Middle frontal gyrus (tissue), 1 donor: Measurements from ENCODE around the gene ANAPC2.

ENCODE experiments used
- DNase-seq: peaks from one replicate; pipeline ENCODE4 v3.0.0-alpha.2; 2015; ENCODE audit warnings: low spot score; ENCODE audit errors: extremely low spot score

ANAPC2 gene

DNA sequence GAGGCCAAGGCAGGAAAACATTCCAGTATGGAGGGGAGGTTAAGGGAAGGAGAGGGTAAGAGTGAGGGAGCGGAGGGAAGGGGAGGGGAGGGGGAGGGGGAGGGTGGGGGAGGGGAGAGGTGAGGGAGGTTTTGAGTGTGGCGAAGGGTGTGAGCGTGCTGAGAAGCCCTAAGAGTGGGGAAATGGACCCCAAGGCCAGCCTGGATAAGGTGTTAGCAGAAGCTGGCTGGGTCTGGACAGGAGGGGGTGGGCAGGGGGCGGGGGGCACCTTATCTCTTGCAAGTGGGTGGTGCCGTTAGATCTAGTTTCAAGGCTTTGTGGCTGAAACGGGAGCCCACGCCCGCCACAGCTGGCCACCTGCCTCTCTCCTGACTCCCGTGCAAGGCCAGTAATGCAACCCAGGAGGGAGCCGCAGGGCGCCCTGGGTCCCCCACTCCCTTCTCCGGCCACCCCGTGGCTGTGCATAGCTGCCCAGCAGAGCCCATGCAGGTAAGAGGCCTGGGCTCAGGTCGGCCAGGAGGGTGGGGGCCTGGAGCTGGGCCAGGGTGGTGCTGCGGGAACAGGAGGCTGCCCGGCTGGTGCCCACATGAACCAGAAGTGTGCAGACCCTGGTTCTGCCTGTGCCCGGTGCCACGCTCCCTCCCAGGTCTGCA lies 39.6 kb upstream of the ANAPC2 start:
- no peak for DNase-seq

DNA sequence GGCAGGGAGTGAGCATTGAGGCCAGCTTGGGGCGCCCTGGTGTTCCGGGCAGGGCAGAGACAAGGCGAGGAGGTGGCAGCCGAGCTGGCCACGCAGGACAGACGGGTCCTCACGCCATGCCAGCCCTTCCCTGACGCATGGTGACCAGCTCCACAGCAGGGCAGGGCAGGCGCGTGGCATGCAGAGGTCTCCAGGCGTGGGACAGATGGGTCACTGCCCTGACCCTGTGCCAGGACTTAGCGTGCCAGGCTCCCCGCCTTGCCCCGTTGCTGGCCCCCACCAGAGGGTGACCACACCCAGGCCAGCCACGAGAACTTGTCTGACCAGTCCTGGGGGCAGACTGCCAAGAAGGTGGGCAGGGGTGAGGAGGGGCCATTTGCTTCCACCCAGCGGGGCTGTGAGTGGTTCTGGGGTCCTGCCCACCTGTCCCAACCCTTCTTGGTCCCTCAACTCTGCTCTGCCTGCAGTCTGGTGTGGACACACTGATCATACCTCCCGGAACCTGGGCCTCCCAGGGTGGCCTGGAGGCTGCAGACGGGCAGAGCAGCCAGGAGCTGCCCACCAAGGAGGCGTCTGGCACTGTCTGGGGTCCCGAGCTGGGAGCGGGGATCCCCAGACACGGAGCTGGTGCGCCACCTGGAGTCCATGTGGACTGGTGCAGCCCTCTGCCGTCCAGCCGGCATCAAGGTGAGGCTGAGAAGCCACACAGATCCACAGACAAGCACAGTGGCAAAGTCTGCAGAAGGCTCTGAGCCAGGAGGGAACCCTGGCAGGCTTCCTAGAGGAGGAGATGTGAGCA lies 38.9 kb upstream of the ANAPC2 start, which contains the start of gene RNF224:
RNF224 (plus strand) TSS at position 449 of the 799 bp plus-strand sequence. CDS start 834 bp downstream, outside the sequence.
- DNase-seq: peak; percentile 20

DNA sequence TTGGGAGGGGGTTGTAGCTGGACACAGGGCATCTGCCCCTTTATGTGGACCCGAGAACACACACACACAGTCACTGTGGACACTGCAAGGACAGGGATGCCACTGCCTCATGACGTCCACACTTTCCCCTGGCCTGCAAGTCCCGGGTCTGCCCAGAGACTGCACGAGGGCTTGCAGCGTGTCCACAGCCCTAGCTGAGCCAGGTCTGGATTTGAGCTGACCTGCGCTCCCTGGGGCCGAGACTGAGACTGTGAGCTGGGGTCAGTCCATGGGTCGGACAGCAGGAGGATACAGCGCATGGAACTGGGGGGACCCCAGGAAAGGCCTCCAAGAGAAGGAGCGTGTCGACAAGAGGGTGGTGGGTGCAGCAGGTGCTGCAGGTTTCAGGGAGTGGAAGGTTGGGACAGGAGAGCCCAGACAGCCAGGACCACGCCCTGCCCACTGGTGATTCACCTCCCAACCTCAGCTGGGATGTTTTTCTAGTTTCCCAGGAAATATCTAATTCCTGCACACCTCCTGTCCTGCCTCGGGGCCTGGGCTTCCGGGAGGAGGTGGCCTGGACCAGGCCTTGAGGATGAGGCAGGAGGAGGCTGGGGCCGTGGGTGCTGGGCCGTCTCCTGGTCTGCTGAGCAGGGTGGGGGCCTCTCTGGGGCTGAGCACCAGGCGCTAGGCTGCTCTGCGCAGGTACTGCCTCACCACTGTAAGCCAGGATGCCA lies 38.1 kb upstream of the ANAPC2 start:
- no peak for DNase-seq

DNA sequence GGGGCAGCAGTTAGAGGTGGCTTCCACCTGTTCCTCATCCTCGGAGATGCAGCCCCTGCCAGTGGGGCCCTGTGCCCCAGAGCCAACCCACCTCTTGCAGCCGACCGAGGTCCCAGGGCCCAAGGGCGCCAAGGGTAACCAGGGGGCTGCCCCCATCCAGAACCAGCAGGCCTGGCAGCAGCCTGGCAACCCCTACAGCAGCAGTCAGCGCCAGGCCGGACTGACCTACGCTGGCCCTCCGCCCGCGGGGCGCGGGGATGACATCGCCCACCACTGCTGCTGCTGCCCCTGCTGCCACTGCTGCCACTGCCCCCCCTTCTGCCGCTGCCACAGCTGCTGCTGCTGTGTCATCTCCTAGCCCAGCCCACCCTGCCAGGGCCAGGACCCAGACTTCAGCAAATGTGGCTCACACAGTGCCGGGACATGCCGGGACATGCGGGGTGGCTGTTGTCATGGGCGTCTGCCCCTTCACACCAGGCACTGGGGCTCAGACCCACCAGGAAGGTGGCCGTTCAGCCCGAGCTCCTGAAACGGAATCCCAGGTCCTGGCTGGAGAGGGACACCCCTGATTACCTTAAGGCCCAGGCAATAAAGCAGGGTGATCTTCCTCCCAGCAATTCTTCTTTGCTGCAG lies 37.5 kb upstream of the ANAPC2 start:
- no peak for DNase-seq

DNA sequence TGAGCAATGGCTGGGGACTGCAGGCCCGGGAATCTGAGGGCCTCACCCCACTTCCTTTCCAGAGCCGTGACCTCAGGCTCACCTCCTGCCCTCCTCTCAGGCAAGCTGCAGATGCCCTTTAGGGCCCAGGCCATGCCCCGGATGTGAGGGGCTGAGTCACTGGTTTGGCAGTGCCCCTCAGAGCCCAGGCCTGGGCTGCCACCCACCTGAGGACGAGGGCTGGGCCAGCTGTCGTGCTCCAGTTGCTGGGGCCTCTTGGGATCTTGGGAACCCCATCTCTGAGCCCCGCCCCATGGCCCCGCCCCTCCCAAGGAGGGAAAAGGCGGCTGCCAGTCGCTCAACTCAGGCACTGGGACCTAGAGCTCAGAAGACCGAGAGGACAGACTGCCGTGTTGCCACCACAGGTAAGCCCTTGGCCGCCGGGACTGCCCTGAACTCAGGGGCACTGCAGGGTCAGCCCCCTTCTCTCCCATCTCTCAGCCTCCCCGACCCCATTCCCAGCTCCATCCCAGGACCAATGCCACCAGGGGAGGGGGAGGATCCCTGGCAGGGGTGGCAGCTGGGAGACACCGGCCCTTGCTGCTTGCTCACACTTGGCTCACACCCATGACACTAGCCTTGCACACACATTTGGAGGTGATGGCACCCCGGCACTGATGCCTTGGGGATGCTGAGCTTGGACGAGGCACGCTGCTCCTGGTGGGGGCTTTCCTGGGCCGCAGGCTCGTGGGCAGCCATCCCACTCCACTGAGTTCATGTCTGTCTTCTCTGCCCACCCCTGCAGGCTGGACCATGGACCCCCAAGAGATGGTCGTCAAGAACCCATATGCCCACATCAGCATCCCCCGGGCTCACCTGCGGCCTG lies 36.7 kb upstream of the ANAPC2 start, which contains the start of gene CYSRT1:
CYSRT1 (plus strand) TSS at position 345 of the 865 bp plus-strand sequence; CDS start at position 793, 448 bp downstream.
- no peak for DNase-seq

DNA sequence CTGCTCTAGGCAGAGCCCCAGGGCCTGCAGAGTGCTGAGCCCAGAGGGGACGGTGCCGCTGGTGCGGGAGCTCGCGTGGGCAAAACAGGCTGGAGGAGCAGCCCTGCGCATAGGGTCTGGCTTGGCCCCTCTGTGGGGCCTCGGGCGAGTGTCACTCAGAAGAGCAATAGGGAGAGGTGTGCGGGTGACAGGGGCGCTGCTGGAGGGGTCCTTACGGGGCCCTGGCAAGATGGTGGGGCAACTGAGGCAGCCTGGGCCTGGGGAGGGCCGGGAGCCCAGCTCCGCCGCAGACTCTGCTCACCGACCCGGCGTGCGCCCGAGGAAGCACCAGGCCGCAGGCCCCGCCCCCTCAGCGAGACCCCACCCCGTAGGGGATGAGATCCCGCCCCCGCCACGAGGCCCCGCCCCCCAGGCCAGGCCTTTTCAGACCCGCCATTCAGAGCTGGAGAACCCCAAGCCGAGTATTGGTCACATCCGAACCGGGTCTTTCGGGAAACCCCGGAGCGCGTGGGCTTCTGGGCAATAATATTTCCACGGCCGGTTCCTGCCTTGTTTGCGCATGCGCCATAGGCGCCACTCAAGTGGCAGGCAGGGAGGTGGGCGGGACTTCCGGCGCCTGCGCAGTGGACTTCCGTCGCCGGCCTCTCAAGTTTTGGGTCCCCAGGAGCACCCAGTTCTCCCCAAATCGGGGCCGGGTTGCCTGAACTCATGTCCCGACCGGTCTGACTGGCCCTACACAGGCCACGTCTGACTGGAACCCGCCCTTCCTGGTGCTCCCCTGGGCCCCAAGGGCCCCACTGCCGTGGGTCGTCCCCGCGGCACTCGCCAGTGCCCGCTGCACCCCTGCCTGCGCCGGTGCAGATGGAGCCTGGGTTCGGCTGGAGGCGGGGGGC lies 35.0 kb upstream of the ANAPC2 start:
- DNase-seq: peak; percentile 93

DNA sequence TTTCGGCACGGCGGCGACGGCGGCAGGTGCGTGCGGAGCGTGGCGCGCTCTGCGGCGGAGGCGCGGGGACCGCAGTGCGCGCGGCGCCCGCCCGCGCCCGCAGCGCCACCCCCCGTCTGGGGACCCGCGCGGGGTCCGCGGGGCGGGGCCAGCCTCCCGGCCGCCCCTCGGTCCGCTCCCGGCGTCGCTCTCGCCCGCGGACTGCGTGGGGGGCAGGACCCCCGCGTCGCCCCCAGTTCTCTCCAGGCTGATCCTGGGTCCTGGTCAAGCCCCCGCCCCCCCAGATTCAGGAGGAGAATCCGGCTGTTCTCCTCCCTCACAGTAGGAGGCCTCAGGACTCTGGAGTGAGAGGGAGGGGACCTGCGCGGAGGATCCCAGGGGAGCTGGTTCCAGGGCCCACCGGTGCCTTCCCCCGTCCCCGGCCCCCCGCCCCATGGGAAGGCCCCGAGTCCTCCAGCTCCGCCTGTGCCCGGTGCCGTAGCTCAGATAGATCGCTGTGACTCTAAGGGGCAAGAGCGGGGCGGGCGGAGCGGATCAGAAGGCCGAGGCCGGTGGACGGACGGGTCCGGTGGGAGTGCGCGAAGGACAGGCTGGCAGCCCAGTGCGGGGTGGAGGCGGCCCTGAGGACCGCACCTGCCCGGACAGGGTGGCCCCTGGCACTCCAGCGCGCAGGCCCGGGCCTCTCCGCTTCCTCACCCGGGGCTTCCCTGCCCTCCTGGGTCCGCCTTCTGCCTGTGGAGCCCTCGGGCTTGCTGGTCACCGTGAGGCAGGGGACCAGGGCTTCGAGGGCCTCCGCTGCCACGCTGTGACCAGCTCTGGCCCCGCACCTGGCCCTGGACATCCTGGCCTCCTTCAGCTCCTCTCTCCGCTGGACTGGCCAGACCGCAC lies 34.1 kb upstream of the ANAPC2 start, which contains the start of gene RNF208:
RNF208 (minus strand) TSS at position 51 of the 888 bp plus-strand sequence. CDS start 1,028 bp downstream, outside the sequence.
- no peak for DNase-seq

DNA sequence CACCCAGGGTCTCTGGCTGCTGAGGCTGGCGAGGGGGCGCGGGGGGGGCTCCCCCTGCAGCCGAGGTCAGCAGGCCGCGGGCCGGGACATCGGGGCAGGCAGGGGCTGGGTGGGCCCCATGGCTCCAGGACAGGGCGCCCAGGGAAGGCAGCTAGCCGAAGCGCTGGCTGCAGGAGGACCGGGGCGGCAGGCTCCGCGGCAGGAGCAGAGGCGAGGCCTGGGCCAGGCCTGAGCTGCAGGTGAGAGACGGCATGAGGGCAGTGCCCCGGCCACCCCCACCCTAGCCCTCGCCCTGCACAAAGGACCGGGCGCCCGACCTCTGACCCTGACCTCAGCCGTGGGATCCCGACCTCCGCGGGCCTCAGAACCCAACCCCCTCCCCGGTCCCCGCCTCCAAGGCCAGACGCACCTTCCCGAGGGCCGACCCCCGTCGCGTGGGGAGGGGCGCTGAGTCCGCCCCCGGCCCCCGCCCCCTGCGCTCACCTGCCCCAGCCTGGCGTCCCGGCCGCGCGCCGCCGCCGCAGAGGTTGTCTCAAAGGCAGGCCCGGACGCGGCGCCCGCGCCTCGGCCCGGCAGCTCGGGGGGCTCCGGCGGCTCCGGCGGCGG lies 33.2 kb upstream of the ANAPC2 start:
- DNase-seq: no peak

DNA sequence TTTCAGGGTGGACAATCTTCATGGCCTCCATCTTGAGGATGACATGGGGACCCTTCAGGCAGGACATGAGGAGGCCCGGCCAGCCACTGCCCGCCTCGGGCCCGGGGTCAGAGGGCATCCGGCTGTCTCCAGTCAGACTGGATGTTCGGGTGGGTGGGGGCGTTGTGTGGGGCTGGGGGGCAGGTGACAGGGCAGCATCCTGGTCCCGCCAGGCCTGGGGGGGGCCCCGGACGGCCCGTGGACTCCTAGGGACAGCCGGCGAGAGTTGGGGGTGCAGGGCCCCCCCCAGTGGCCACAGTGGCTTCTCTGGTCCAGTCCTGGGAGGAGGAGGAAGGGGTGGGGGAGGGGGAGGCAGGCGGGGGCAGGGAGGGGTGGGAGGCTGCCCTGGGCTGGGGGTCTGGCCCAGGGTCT lies 32.7 kb upstream of the ANAPC2 start:
- DNase-seq: no peak

DNA sequence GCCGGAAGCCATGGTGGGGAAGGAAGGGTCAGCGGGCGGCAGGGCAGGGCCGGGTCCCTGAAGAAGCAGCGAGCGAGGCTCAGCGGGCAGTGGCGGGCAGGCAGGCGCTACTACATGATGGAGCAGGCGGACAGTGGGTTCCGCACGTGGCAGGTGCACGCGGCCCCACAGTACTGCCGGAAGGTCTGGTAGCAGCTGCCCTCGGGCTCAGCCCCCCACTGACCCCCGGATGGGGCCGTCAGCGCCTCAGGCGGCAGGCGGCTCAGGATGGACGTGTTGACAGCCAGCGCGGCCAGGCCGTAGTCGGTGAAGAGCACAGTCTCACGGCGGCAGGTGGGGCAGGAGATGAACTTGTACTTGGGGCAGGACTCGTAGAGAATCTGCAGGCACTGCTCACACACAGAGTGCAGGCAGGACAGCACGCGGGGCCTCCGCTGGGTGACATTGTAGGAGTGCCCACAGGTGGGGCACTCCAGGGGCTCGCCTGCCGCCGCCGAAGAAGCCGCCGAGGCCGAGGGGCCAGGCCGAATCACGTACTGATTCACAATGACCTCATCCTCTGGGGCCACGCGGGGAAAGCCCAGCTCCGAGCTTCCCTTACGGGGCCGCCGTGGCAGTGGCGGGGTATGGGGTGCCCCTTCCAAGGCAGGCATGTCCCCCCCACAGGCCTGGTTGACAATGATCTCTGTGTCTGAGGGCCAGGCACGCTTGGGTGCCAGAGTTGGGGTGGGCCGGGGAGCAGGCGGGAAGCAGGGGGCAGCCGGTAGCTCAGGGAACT lies 32.1 kb upstream of the ANAPC2 start:
- no peak for DNase-seq

DNA sequence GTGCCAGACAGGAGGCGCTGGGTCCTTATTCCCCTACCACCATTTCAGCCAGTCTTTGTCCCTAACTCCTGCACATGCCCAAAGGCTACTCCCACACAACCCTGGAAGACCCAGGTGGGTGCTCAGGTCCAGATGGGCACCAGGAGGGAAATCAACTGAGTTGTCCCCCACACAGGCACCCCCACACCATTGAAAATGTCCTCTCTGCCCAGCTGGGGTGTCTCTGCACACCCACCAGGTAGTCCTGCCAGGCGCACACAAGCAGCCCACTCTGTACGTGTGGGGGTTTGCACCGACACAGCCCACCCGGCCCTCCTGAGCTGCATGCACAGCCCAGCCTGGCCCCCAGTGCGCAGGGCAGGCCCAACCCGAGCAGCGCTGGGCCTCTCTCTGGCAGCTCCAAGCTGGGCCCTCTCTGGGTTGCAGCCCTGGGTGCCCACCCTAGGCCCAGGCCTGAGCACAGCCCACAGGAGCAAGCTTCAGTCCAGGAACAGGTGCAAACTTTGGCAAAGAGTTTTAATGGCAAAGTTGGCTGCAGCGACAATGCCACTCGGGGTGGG lies 31.5 kb upstream of the ANAPC2 start:
- DNase-seq: no peak

DNA sequence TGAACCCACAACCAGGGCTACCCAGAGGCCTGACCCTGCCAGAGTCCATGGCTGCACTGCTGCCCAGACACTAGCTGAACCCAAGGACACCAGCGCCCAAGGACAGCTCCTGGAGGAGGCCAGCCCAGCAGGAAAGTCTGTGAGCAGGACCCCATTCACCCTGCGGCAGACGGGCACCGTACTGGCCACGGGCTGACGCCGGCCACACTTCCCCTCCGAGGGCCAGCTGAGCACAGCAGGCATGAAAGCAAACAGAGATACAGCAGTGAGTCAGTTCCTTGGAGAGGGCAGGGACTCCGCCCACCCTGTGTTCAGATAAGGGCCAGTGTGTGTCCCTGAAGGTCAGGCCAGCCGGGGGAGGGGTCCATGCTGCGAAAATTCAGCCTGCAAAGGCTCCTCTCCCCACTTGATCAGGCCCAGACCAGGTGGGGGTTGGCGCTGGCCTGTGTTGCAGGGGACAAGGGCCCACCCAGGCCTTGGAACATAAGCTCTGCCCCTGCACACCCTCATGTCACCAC lies 30.5 kb upstream of the ANAPC2 start:
- DNase-seq: no peak

DNA sequence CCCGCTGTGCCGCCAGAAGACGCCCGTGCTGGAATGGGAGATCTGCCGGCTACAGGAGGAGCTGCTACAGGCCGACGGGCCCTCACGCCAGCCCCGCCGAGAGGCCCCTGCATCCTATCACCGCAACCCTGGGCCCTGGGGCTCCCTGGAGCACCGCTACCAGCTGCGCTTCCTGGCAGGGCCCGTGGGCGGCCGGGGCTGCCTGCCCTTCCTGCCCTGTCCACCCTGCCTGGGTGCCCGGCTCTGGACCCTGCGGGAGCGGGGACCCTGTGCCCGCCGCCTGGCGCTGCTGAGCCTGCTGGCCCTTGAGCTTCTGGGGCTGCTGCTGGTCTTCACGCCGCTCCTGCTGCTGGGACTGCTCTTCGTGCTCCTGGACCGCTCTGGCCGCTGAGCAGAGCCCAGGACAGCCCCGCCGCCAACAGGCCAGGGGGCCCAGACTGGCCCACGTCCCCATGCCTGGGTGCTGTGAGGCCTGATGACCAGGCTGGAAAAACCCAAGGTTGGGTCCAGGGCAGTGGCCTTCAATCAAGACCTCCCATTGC lies 29.9 kb upstream of the ANAPC2 start:
- DNase-seq: no peak

DNA sequence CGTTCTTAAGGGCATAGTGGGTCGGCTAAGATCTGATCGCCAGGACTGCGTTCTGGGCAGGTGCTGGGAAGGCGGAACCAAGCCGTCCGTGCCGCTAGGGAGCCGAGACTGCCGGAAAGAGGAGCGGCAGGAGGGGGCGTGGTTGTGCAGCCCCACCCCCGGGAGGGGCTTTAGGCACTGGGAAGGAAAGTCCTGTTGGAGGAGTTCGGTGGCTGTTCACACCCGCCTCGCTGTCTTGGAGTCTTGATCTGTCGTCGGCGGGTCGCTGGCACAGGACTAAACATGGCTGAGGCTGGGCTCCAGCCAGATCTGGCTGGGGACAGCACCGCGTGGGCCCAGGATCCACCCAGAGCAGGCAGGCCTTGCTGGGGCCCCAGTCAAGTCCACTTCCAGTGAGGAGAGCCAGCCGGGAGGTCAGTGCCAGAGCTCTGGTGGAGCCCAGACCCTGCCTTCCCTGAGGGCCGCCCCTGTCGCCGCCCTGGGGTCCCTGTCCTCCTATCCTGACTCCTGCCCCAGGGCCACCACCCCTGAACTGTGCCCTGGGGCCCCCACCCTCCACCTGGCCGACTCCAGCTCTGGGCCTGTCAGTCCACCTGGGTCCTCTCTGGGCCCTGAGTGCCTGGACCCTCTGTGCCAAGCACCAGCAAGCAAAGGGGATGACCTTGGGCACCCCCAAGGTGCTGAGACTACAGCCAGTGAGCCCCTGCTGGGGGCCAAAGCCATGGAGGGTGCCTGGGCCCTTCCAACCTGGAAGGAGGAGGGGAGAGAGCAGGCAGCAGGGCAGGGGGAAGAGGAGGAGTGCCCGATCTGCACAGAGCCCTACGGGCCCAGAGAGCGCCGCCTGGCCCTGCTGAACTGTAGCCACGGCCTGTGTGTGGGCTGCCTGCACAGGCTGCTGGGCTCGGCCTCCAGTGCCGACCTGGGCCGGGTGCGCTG lies 29.2 kb upstream of the ANAPC2 start:
- no peak for DNase-seq
